Hepatocyte (in vitro differentiated cells): ENCODE results near the gene NAA38.

Experiments used
- EZH2 ChIP-seq: fragments of 200-600 bp; sonication (generic); IDR thresholded peaks from 2 replicates; pipeline ENCODE4 v1.6.1; 2016; ENCODE audit warnings: antibody characterized with exemption, mild to moderate bottlenecking, borderline replicate concordance
- EZH2phosphoT487 ChIP-seq: fragments of 200-600 bp; sonication (generic); IDR thresholded peaks from one replicate; pipeline ENCODE4 v1.6.1; 2018; ENCODE audit warnings: antibody characterized with exemption, mild to moderate bottlenecking, low read depth, moderate library complexity; ENCODE audit not compliant: unreplicated experiment, severe bottlenecking
- TF ChIP-seq, protein P1 (sequence below): fragments of 200-600 bp; sonication (generic); IDR thresholded peaks from 2 replicates; pipeline ENCODE4 v1.5.1; 2016; ENCODE audit warnings: antibody characterized with exemption, mild to moderate bottlenecking; ENCODE audit not compliant: poor library complexity

DNA sequence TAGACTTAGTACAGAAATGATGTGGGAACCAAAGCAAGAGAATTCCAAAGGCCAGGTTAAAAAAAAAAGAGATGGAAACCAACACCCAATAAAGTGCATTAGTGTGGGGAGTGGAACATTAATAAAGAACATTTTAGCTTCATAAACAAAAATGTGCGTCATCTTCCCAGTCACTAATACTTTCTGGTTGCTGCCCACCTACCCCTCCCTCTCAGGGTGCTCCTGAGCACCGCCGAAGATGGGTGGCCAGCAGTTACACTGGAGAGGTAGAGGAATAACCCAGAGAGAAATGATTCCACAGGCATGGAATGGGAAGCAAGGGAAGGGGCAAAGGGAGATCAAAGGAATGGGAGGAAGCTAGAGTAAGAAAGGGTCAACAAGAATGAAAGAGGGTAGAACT lies 25.3 kb upstream of the NAA38 start:
- TF ChIP-seq, protein P1, sequence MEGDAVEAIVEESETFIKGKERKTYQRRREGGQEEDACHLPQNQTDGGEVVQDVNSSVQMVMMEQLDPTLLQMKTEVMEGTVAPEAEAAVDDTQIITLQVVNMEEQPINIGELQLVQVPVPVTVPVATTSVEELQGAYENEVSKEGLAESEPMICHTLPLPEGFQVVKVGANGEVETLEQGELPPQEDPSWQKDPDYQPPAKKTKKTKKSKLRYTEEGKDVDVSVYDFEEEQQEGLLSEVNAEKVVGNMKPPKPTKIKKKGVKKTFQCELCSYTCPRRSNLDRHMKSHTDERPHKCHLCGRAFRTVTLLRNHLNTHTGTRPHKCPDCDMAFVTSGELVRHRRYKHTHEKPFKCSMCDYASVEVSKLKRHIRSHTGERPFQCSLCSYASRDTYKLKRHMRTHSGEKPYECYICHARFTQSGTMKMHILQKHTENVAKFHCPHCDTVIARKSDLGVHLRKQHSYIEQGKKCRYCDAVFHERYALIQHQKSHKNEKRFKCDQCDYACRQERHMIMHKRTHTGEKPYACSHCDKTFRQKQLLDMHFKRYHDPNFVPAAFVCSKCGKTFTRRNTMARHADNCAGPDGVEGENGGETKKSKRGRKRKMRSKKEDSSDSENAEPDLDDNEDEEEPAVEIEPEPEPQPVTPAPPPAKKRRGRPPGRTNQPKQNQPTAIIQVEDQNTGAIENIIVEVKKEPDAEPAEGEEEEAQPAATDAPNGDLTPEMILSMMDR = no peak
- no peak for TF ChIP-seq EZH2
- no peak for TF ChIP-seq EZH2phosphoT487
